Measurements from ENCODE around the gene FGFBP3. TPM values are rescaled to one million over a fixed set of nuclear protein-coding genes. Genes with fewer than 3 reads are reported as not detected.

Gene FGFBP3
- total and polyA plus RNA-seq, 2 donors (not counting 1 experiment from before 2014, with no cell fraction given) = 0.58 to 3.4 TPM

GRCh38 chr10:91955114-91955513, 45.8 kb upstream of the FGFBP3 start:
- no peaks in the 10 kb centered on the region for H3K4me1 ChIP-seq (ENCODE audit: control insufficient read depth in 2 of 2, insufficient read depth in 2 of 2, low read length in 2 of 2)
- Mint-ChIP-seq H3K9me3 (ENCODE audit: insufficient read depth) (no peaks in the 10 kb centered on the region), H3K27me3 (no peaks in the 10 kb centered on the region), H3K4me3 (no peak overlapping the region), H3K4me1 (no peaks in the 10 kb centered on the region), H3K27ac (no peak overlapping the region)
- ChIA-PET POLR2A (no interaction called here), CTCF (no interaction called here)
- no CpG with 5 or more reads among the region's 3 CpGs for WGBS (ENCODE audit: insufficient coverage)
- H3K79me2 ChIP-seq (ENCODE audit: control insufficient read depth, insufficient read depth, low read length) = peaks cover 11% of the 10 kb centered on the region
- peaks cover 33 to 78% of the 10 kb centered on the region in 2 experiments for H3K36me3 ChIP-seq (replicated peaks in 1 of 2; ENCODE audit: control extremely low read depth in 1 of 2, control insufficient read depth in 1 of 2, extremely low read depth in 1 of 2, insufficient read depth in 2 of 2, low read length in 1 of 2)
- no peaks in the 10 kb centered on the region for H3K27me3 ChIP-seq (replicated peaks in 1 of 4; ENCODE audit: control extremely low read depth in 1 of 4, control insufficient read depth in 3 of 4, insufficient read depth in 4 of 4, low read length in 3 of 4)
- TF ChIP-seq, protein P1, sequence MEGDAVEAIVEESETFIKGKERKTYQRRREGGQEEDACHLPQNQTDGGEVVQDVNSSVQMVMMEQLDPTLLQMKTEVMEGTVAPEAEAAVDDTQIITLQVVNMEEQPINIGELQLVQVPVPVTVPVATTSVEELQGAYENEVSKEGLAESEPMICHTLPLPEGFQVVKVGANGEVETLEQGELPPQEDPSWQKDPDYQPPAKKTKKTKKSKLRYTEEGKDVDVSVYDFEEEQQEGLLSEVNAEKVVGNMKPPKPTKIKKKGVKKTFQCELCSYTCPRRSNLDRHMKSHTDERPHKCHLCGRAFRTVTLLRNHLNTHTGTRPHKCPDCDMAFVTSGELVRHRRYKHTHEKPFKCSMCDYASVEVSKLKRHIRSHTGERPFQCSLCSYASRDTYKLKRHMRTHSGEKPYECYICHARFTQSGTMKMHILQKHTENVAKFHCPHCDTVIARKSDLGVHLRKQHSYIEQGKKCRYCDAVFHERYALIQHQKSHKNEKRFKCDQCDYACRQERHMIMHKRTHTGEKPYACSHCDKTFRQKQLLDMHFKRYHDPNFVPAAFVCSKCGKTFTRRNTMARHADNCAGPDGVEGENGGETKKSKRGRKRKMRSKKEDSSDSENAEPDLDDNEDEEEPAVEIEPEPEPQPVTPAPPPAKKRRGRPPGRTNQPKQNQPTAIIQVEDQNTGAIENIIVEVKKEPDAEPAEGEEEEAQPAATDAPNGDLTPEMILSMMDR (IDR thresholded peaks at IDR 0.05) = no peak
- no peak for TF ChIP-seq EZH2 (IDR thresholded peaks at IDR 0.05; ENCODE audit: borderline replicate concordance, insufficient read depth, low read depth, low read length, poor library complexity, severe bottlenecking)
- peaks cover 8% of the 10 kb centered on the region for H4K20me1 ChIP-seq (ENCODE audit: control insufficient read depth, insufficient read depth, low read length, poor library complexity, severe bottlenecking)
- no peaks in the 10 kb centered on the region for H3K9me3 ChIP-seq (ENCODE audit: control extremely low read depth in 1 of 3, control insufficient read depth in 2 of 3, insufficient read depth in 1 of 3, low read length in 2 of 3)
- no peak overlapping the region for H3K27ac ChIP-seq (ENCODE audit: low read length in 2 of 2)
- no peak overlapping the region for H2AFZ ChIP-seq (ENCODE audit: insufficient read depth, low read depth, low read length, poor library complexity, severe bottlenecking)
- intact Hi-C loops (cut with micrococcal nuclease) = no loop called here
- no peak overlapping the region for H3K9ac ChIP-seq (ENCODE audit: low read length)
- no peak for ATAC-seq (ENCODE audit: low read depth)
- no peak overlapping the region for H3K4me2 ChIP-seq (replicated peaks; ENCODE audit: low read depth, low read length, poor library complexity, severe bottlenecking)
- DNase-seq = no peak
- no peak overlapping the region for H3K4me3 ChIP-seq (ENCODE audit: control extremely low read depth in 1 of 5, extremely low read depth in 1 of 5, insufficient read depth in 1 of 5, low read depth in 2 of 5, low read length in 4 of 5)

DNA sequence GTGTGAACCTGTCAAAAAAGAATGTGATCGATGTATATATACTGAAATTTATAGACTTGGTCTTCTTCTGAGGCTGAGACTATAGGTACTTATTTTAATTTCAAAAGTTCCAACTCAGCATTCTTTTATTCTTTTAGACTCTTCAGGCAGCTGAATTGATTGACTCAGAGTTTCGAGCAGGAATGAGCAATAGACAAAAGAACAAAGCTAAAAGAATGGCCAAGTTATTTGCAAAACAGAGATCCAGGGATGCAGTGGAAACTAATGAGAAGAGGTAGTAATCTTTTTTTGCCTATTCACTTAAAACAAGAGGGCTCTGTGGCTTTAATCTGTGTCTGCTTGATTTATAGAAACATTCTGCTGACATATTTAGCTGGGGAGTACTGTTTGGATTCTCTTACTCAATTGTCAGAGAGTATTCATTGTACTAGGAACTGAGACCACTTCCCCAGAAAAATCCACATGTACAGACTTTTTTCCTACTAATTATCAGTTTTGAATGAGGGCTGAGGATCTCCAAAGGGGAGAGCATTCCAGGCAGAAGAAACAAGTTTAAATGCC, 44.4 kb upstream of the FGFBP3 start:
- ATAC-seq (ENCODE audit: low read depth) (no peak), DNase-seq (no peak)
- H3K27ac Mint-ChIP-seq = no peak overlapping the region
- Histone ChIP-seq H3K27me3 (replicated peaks in 1 of 4; ENCODE audit: control extremely low read depth in 1 of 4, control insufficient read depth in 3 of 4, insufficient read depth in 4 of 4, low read length in 3 of 4) (no peaks in the 10 kb centered on the region), H3K79me2 (ENCODE audit: control insufficient read depth, insufficient read depth, low read length) (peaks cover 16% of the 10 kb centered on the region), H3K9ac (ENCODE audit: low read length) (no peak overlapping the region), H3K27ac (ENCODE audit: low read length in 2 of 2) (no peak overlapping the region), H3K4me1 (ENCODE audit: control insufficient read depth in 2 of 2, insufficient read depth in 2 of 2, low read length in 2 of 2) (no peaks in the 10 kb centered on the region), H2AFZ (ENCODE audit: insufficient read depth, low read depth, low read length, poor library complexity, severe bottlenecking) (no peak overlapping the region), H4K20me1 (ENCODE audit: control insufficient read depth, insufficient read depth, low read length, poor library complexity, severe bottlenecking) (peaks cover 14% of the 10 kb centered on the region), H3K4me2 (replicated peaks; ENCODE audit: low read depth, low read length, poor library complexity, severe bottlenecking) (no peak overlapping the region), H3K4me3 (ENCODE audit: control extremely low read depth in 1 of 5, extremely low read depth in 1 of 5, insufficient read depth in 1 of 5, low read depth in 2 of 5, low read length in 4 of 5) (no peak overlapping the region), H3K9me3 (ENCODE audit: control extremely low read depth in 1 of 3, control insufficient read depth in 2 of 3, insufficient read depth in 1 of 3, low read length in 2 of 3) (no peaks in the 10 kb centered on the region), H3K36me3 (replicated peaks in 1 of 2; ENCODE audit: control extremely low read depth in 1 of 2, control insufficient read depth in 1 of 2, extremely low read depth in 1 of 2, insufficient read depth in 2 of 2, low read length in 1 of 2) (peaks cover 27 to 69% of the 10 kb centered on the region in 2 experiments)
- no peak for TF ChIP-seq EZH2 (IDR thresholded peaks at IDR 0.05; ENCODE audit: borderline replicate concordance, insufficient read depth, low read depth, low read length, poor library complexity, severe bottlenecking)
- TF ChIP-seq, protein P1 (IDR thresholded peaks at IDR 0.05) = no peak
- WGBS (ENCODE audit: insufficient coverage) = no CpG with 5 or more reads among the region's 2 CpGs
- CTCF ChIA-PET = no interaction called here
- intact Hi-C loops (cut with micrococcal nuclease) = no loop called here
- H3K27me3 Mint-ChIP-seq = no peaks in the 10 kb centered on the region
- H3K4me3 Mint-ChIP-seq = no peak overlapping the region
- H3K4me1 Mint-ChIP-seq = no peaks in the 10 kb centered on the region
- H3K9me3 Mint-ChIP-seq (ENCODE audit: insufficient read depth) = no peaks in the 10 kb centered on the region
- POLR2A ChIA-PET = no interaction called here
